K562 (cell line): ENCODE results near the gene TRIAP1. TPM values are rescaled to one million over a fixed set of nuclear protein-coding genes. Genes with fewer than 3 reads are reported as not detected.

Source experiments
- BACH1 ChIP-seq: fragments of 200-800 bp; sonication (Bioruptor generic); IDR thresholded peaks from 2 replicates; pipeline ENCODE4 v1.6.1; 2016; ENCODE audit warnings: missing genetic modification characterization, missing compliant biosample characterization
- BRD9 ChIP-seq: fragments of 450-650 bp; IDR thresholded peaks from 2 replicates; pipeline ENCODE4 v1.6.1; 2018; ENCODE audit warnings: low read depth; ENCODE audit not compliant: partially characterized antibody
- CSDE1 ChIP-seq, 2 experiments: fragments of 450-650 bp; IDR thresholded peaks; 2 replicates each; pipeline ENCODE4 v1.6.1; 2016; ENCODE audit warnings: mild to moderate bottlenecking in 1 of 2
- ESRRA ChIP-seq: fragments of 450-650 bp; IDR thresholded peaks from 2 replicates; pipeline ENCODE4 v1.6.1; 2014; ENCODE audit warnings: low read depth, mild to moderate bottlenecking, moderate library complexity, borderline replicate concordance
- HNRNPL ChIP-seq: fragments of 200-400 bp; formaldehyde crosslinking; IDR thresholded peaks from 2 replicates; pipeline ENCODE4 v1.6.1; 2017; ENCODE audit warnings: low read depth, mild to moderate bottlenecking, low read length
- HNRNPLL ChIP-seq: fragments of 200-400 bp; formaldehyde crosslinking; IDR thresholded peaks from 2 replicates; pipeline ENCODE4 v1.6.1; 2017; ENCODE audit warnings: low read length, low read depth, mild to moderate bottlenecking; ENCODE audit not compliant: poor library complexity, severe bottlenecking
- NRF1 ChIP-seq, 2 experiments: fragments of 450-650 bp; IDR thresholded peaks in 1 of 2; conservative IDR thresholded peaks in 1 of 2; 2 replicates each; pipeline ENCODE4 v1.6.1; 2014; ENCODE audit warnings: mild to moderate bottlenecking in 2 of 2
- SIN3A ChIP-seq, 2 experiments: fragments of 150-350 bp in 1 of 2; IDR thresholded peaks; 2 replicates each; pipeline ENCODE4 v1.6.1; 2011 to 2016; ENCODE audit warnings: borderline replicate concordance in 2 of 2, low read depth in 2 of 2, low read length in 2 of 2, mild to moderate bottlenecking in 2 of 2, moderate library complexity in 2 of 2; ENCODE audit not compliant: control insufficient read depth in 1 of 2
- TAF9B ChIP-seq: fragments of 450-650 bp; IDR thresholded peaks from 2 replicates; pipeline ENCODE4 v1.6.1; 2018; ENCODE audit warnings: mild to moderate bottlenecking; ENCODE audit not compliant: partially characterized antibody
- ZNF212 ChIP-seq: fragments of 450-650 bp; formaldehyde crosslinking; IDR thresholded peaks from 2 replicates; pipeline ENCODE4 v1.4.0; 2020; ENCODE audit warnings: mild to moderate bottlenecking
- polyA plus RNA-seq, 8 experiments: library from polyadenylated mRNA; depleted of rRNA in 4 of 8; stranded (reverse) in 5 of 8; unstranded in 3 of 8; fragments of >200 nt; fragmentation: Nextera tagmentation in 2 of 8; fragmentation: Illumina TruSeq in 1 of 8; extraction: Ambion mirVana in 2 of 8; extraction: Trizol in 1 of 8; gene quantifications; 2 replicates each; pipeline versions ENCODE4 v1.2.1 to v1.2.3, GENCODE V29; 2011 to 2014; ENCODE audit warnings: inconsistent platforms in 1 of 8, missing spikeins in 1 of 8
- total RNA-seq, 7 experiments: library from RNA; depleted of rRNA in 6 of 7; stranded (reverse); fragments of >200 nt in 6 of 7; fragmentation: Illumina TruSeq in 2 of 7; extraction: Trizol in 2 of 7; gene quantifications; 2 replicates each; pipeline versions ENCODE4 v1.2.1 to v1.2.3, GENCODE V29; 2011 to 2021; ENCODE audit warnings: low replicate concordance in 1 of 7
- TF ChIP-seq, protein P1 (sequence below), 2 experiments: fragments of 250-450 bp in 1 of 2; fragments of 450-650 bp in 1 of 2; sonication (Bioruptor Pico) in 1 of 2; IDR thresholded peaks; 2 replicates each; pipeline versions ENCODE4 v1.6.1 to v1.8.0; 2016 to 2021; ENCODE audit warnings: mild to moderate bottlenecking in 2 of 2, moderate library complexity in 2 of 2, missing compliant biosample characterization in 1 of 2, missing genetic modification characterization in 1 of 2
- TF ChIP-seq, protein P2 (sequence below), 2 experiments: fragments of 450-650 bp; IDR thresholded peaks; 2 replicates each; pipeline ENCODE4 v1.6.1; 2016; ENCODE audit warnings: mild to moderate bottlenecking in 2 of 2, borderline replicate concordance in 1 of 2, low read depth in 1 of 2, moderate library complexity in 1 of 2
- TF ChIP-seq, protein P3 (sequence below): sonication (generic); formaldehyde crosslinking; IDR thresholded peaks from 2 replicates; pipeline ENCODE4 v1.9.0; 2022; ENCODE audit warnings: mild to moderate bottlenecking, missing genetic modification reagents
- TF ChIP-seq, protein P4 (sequence below): IDR thresholded peaks from 3 replicates; pipeline ENCODE4 v1.6.1; 2011; ENCODE audit warnings: borderline replicate concordance, mild to moderate bottlenecking, moderate library complexity; ENCODE audit not compliant: insufficient read length; ENCODE audit errors: extremely low read depth

TRIAP1 gene
- total and polyA plus RNA-seq, 9 of the 15 experiments (the other 6 are each of a cell fraction or from before 2014, with no cell fraction given), result 37.3 to 354 (median 65.4) TPM

DNA sequence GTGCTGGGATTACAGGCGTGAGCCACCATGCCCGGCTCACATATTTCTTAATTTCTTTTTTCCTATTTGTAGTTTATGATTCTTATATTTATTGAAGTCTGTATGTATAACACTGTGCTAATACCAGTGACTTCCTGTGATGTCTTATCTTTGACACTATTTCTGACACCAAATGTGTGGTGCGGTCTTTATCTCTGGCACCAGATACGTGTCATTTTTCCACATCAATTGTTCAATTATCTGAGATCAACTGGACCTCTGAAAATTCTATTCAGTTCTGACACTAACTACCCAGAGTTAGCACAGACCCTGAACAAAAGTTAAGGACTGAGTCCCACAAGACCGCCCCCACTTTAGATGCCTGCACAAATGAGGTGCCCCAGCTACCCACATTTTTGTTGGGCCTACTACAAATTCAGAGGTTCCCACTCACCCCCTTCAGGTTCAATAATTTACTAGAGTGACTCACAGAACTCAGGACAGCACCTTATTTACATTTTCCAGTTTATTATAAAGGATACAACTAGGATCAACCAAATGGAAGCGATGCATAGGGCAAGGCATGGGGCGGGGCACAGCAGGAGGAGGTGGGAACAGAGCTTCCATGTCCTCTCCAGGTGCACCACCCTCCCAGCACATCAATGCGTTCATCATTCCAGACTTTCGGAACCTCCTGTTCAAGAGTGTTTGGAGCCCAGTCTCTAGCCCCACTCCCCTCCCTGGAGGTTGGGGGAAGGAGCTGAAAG, 35.0 kb upstream of the TRIAP1 start (continued):
- TF ChIP-seq, protein P1, sequence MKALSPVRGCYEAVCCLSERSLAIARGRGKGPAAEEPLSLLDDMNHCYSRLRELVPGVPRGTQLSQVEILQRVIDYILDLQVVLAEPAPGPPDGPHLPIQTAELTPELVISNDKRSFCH (CRISPR knock-in tag; IDR thresholded peaks at IDR 0.05), result no peak
- TF ChIP-seq, protein P1 (tag; IDR thresholded peaks at IDR 0.05), result no peak
- TF ChIP-seq HNRNPLL (no peak), ZNF212 (CRISPR knock-in tag) (no peak), BRD9 (no peak), NRF1 (conservative IDR thresholded peaks at IDR 0.05 in 1 of 2, IDR thresholded peaks at IDR 0.05 in 1 of 2) (no peak), HNRNPL (no peak), BACH1 (tag) (no peak), TAF9B (no peak), CSDE1 (IDR thresholded peaks at IDR 0.05) (no peak), SIN3A (IDR thresholded peaks at IDR 0.05; ENCODE audit: borderline replicate concordance in 2 of 2, control insufficient read depth in 1 of 2, low read depth in 2 of 2, low read length in 2 of 2) (no peak), ESRRA (no peak)
- TF ChIP-seq, protein P2, sequence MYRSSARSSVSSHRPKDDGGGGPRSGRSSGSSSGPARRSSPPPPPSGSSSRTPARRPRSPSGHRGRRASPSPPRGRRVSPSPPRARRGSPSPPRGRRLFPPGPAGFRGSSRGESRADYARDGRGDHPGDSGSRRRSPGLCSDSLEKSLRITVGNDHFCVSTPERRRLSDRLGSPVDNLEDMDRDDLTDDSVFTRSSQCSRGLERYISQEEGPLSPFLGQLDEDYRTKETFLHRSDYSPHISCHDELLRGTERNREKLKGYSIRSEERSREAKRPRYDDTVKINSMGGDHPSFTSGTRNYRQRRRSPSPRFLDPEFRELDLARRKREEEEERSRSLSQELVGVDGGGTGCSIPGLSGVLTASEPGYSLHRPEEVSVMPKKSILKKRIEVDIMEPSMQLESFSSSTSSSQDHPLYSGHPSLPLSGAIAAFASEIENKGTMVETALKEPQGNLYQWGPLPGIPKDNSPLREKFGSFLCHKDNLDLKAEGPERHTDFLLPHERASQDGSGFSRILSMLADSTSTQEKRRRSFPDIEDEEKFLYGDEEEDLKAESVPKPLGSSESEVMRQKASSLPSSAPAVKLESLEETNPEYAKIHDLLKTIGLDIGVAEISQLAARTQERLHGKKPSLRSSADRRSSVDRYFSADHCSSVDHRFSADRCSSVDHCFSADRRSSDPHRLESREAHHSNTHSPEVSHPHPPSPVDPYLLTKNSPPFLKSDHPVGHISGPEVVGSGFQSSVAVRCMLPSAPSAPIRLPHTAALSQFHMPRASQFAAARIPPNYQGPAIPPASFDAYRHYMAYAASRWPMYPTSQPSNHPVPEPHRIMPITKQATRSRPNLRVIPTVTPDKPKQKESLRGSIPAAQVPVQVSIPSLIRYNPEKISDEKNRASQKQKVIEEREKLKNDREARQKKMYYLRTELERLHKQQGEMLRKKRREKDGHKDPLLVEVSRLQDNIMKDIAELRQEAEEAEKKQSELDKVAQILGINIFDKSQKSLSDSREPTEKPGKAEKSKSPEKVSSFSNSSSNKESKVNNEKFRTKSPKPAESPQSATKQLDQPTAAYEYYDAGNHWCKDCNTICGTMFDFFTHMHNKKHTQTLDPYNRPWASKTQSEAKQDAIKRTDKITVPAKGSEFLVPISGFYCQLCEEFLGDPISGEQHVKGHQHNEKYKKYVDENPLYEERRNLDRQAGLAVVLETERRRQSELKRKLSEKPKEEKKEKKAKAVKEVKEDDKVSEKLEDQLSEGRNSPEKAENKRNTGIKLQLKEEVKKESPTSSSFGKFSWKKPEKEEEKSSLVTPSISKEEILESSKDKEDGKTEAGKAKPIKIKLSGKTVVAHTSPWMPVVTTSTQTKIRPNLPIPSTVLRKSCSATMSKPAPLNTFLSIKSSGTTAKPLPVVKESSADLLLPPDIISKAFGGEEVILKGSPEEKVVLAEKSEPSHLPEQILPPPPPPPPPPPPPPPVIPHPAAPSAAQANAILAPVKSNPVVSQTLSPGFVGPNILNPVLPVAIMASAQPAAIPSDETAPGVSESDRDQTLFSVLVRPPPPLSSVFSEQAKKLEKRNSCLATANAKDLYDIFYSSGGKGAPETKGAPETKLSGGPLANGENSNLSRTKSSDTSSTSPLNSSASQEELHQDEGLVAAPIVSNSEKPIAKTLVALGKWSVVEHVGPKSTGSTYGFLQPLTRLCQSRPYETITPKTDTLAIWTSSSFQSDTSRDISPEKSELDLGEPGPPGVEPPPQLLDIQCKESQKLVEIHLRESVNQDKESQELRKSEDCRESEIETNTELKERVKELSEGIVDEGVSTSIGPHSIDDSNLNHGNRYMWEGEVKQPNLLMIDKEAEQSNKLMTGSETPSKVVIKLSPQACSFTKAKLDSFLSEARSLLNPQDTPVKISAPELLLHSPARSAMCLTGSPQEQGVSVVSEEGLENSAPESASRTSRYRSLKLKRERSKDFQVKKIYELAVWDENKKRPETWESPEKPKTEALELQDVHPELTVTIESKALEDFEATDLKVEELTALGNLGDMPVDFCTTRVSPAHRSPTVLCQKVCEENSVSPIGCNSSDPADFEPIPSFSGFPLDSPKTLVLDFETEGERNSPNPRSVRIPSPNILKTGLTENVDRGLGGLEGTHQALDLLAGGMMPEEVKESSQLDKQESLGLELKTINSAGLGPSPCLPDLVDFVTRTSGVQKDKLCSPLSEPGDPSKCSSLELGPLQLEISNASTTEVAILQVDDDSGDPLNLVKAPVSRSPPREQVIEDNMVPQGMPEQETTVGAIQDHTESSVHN (IDR thresholded peaks at IDR 0.05; ENCODE audit: borderline replicate concordance in 1 of 2, low read depth in 1 of 2), result no peak
- TF ChIP-seq, protein P3, sequence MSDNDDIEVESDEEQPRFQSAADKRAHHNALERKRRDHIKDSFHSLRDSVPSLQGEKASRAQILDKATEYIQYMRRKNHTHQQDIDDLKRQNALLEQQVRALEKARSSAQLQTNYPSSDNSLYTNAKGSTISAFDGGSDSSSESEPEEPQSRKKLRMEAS (CRISPR knock-in tag), result no peak
- TF ChIP-seq, protein P4, sequence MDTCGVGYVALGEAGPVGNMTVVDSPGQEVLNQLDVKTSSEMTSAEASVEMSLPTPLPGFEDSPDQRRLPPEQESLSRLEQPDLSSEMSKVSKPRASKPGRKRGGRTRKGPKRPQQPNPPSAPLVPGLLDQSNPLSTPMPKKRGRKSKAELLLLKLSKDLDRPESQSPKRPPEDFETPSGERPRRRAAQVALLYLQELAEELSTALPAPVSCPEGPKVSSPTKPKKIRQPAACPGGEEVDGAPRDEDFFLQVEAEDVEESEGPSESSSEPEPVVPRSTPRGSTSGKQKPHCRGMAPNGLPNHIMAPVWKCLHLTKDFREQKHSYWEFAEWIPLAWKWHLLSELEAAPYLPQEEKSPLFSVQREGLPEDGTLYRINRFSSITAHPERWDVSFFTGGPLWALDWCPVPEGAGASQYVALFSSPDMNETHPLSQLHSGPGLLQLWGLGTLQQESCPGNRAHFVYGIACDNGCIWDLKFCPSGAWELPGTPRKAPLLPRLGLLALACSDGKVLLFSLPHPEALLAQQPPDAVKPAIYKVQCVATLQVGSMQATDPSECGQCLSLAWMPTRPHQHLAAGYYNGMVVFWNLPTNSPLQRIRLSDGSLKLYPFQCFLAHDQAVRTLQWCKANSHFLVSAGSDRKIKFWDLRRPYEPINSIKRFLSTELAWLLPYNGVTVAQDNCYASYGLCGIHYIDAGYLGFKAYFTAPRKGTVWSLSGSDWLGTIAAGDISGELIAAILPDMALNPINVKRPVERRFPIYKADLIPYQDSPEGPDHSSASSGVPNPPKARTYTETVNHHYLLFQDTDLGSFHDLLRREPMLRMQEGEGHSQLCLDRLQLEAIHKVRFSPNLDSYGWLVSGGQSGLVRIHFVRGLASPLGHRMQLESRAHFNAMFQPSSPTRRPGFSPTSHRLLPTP, result no peak
